Fibroblast of skin of left biceps (primary cell): ENCODE data around the gene ZNF354B.
"Not testable (repeated sequence)": the region's sequence is repeated elsewhere in the genome, so short reads cannot be mapped to it uniquely, and the experiment has no call there.

Experiments used
- DNase-seq, 2 experiments: peaks; one replicate each; pipeline ENCODE4 v3.0.0-alpha.2; 2013; ENCODE audit warnings: low read depth in 2 of 2

ZNF354B gene

GRCh38 chr5:178883115-178883694 lies 23.5 kb downstream of the ZNF354B start:
- DNase-seq = not testable (repeated sequence)

- DNase-seq = no peak
These were observed 24.2 kb downstream of the ZNF354B start for GRCh38 chr5:178883815-178884430.

- DNase-seq = peak; percentile 4 to 9
These were observed 36.1 kb downstream of the ZNF354B start, which contains the start of gene ZFP2 for GRCh38 chr5:178895615-178896571. Gene ZFP2 (plus strand): TSS chr5:178895913. CDS start chr5:178931314, 35,401 bp downstream.

- no peak for DNase-seq
These were observed 39.5 kb downstream of the ZNF354B start for GRCh38 chr5:178899289-178899688.

GRCh38 chr5:178902849-178903248 lies 43.1 kb downstream of the ZNF354B start:
- no peak for DNase-seq

GRCh38 chr5:178931846-178932760 lies 72.3 kb downstream of the ZNF354B start:
- DNase-seq = no peak
